HepG2 (cell line): ENCODE results near the gene WDR26. TPM values are rescaled to one million over a fixed set of nuclear protein-coding genes. Genes with fewer than 3 reads are reported as not detected.

Experiments
- ATAC-seq: fragments of 200-7000 bp; cut with Tn5 transposase; 3 replicates; pipeline ENCODE4 v1.9.1; 2020; ENCODE audit warnings: mild to moderate bottlenecking, moderate library complexity
- BruUV-seq: library from RNA; stranded (reverse); fragments of 400-500 nt; replicated peaks from 2 replicates; lab custom pipeline; 2021; lab: Mats Ljungman, UMichigan
- CTCF ChIA-PET: fragments of 300-600 bp; formaldehyde crosslinking; extraction: SDS; loops from one replicate; lab custom pipeline; 2021; ENCODE audit warnings: low total read pairs, inconsistent platforms, low intra/inter-chr PET ratio; lab: Yijun Ruan, JAX
- POLR2A ChIA-PET: fragments of 350-600 bp; sonication (Branson Sonifier 250); formaldehyde crosslinking; loops from one replicate; lab custom pipeline; 2020; ENCODE audit warnings: antibody characterized with exemption, inconsistent platforms; lab: Yijun Ruan, JAX
- DNase-seq: peaks from one replicate; pipeline ENCODE4 v3.0.0-alpha.2; 2015; ENCODE audit warnings: low spot score
- FAIRE-seq: peaks from 3 replicates; lab custom pipeline; 2011; peaks lifted over from hg19 to GRCh38; lab: Jason Lieb, UNC
- H2AFZ ChIP-seq: one replicate; pipeline ENCODE4 v1.6.1; 2011; ENCODE audit warnings: low read length, inconsistent platforms
- H3K27ac ChIP-seq: fragments of 300-600 bp; 3 replicates; pipeline ENCODE4 v1.8.0; 2011; ENCODE audit warnings: mixed run types, mild to moderate bottlenecking, mixed read lengths, low read length, inconsistent platforms; ENCODE audit not compliant: insufficient read depth; ENCODE audit errors: extremely low read length
- H3K27me3 ChIP-seq, 2 experiments: fragments of 200-600 bp in 1 of 2; 2 replicates in 1 of 2; 3 replicates in 1 of 2; pipeline versions ENCODE4 v1.6.0 to v1.8.0; 2011; ENCODE audit warnings: low read length in 2 of 2, mild to moderate bottlenecking in 2 of 2, moderate library complexity in 2 of 2, inconsistent platforms in 1 of 2; ENCODE audit not compliant: insufficient read depth in 2 of 2, control insufficient read depth in 1 of 2
- H3K36me3 ChIP-seq, 2 experiments: fragments of 200-600 bp in 1 of 2; replicated peaks in 1 of 2; 2 replicates in 1 of 2; 3 replicates in 1 of 2; pipeline versions ENCODE4 v1.5.1 to v1.8.0; 2011; ENCODE audit warnings: low read length in 2 of 2, inconsistent platforms in 1 of 2; ENCODE audit not compliant: insufficient read depth in 2 of 2, control insufficient read depth in 1 of 2
- H3K4me1 ChIP-seq: 2 replicates; pipeline ENCODE4 v1.5.1; 2012; ENCODE audit warnings: low read length, inconsistent platforms; ENCODE audit not compliant: insufficient read depth
- H3K4me2 ChIP-seq: 2 replicates; pipeline ENCODE4 v1.6.0; 2011; ENCODE audit warnings: low read depth, low read length, inconsistent platforms
- H3K4me3 ChIP-seq, 3 experiments: fragments of 200-600 bp in 1 of 3; sonication (generic), shearing (Covaris generic) in 1 of 3; replicated peaks in 1 of 3; 2 replicates each; pipeline ENCODE4 v1.5.1; 2011 to 2016; ENCODE audit warnings: low read length in 3 of 3, inconsistent platforms in 2 of 3, low read depth in 2 of 3, mild to moderate bottlenecking in 2 of 3, control low read depth in 1 of 3, mixed read lengths in 1 of 3; ENCODE audit not compliant: insufficient read depth in 1 of 3
- H3K79me2 ChIP-seq: one replicate; pipeline ENCODE4 v1.6.1; 2011; ENCODE audit warnings: low read length, inconsistent platforms; ENCODE audit not compliant: insufficient read depth
- H3K9ac ChIP-seq: 2 replicates; pipeline ENCODE4 v1.6.0; 2011; ENCODE audit warnings: mild to moderate bottlenecking, low read depth, low read length, inconsistent platforms; ENCODE audit not compliant: insufficient read depth
- H3K9me3 ChIP-seq: 2 replicates; pipeline ENCODE4 v1.5.1; 2012; ENCODE audit warnings: mild to moderate bottlenecking, low read length
- H4K20me1 ChIP-seq: 2 replicates; pipeline ENCODE4 v1.6.0; 2011; ENCODE audit warnings: inconsistent platforms, mild to moderate bottlenecking, low read length, moderate library complexity; ENCODE audit not compliant: insufficient read depth
- GZF1 ChIP-seq: sonication (generic); formaldehyde crosslinking; IDR thresholded peaks from 2 replicates; pipeline ENCODE4 v1.5.1; 2020; ENCODE audit warnings: mild to moderate bottlenecking, missing genetic modification reagents
- HDAC2 ChIP-seq: sonication (generic); formaldehyde crosslinking; IDR thresholded peaks from 2 replicates; pipeline ENCODE4 v1.4.0; 2020; ENCODE audit warnings: missing genetic modification reagents
- KMT2A ChIP-seq: sonication (generic); formaldehyde crosslinking; IDR thresholded peaks from 2 replicates; pipeline ENCODE4 v1.4.0; 2020; ENCODE audit warnings: missing genetic modification reagents
- MEF2D ChIP-seq: sonication (generic); formaldehyde crosslinking; IDR thresholded peaks from 2 replicates; pipeline ENCODE4 v1.5.1; 2020; ENCODE audit warnings: mild to moderate bottlenecking, missing genetic modification reagents
- MXD4 ChIP-seq: IDR thresholded peaks from 2 replicates; pipeline ENCODE4 v1.6.1; 2016; ENCODE audit warnings: mild to moderate bottlenecking, missing biosample characterization, missing genetic modification reagents
- NR3C1 ChIP-seq: sonication (generic); formaldehyde crosslinking; IDR thresholded peaks from 2 replicates; pipeline ENCODE4 v1.4.0; 2020; ENCODE audit warnings: missing genetic modification reagents
- RBFOX2 ChIP-seq: fragments of 200-400 bp; formaldehyde crosslinking; IDR thresholded peaks from 2 replicates; pipeline ENCODE4 v1.6.1; 2017; ENCODE audit warnings: low read depth, mild to moderate bottlenecking, low read length
- SPEN ChIP-seq: sonication (generic); formaldehyde crosslinking; IDR thresholded peaks from 2 replicates; pipeline ENCODE4 v1.5.1; 2020; ENCODE audit warnings: low read depth, mild to moderate bottlenecking, missing genetic modification reagents
- ZMYM2 ChIP-seq: sonication (generic); formaldehyde crosslinking; IDR thresholded peaks from 2 replicates; pipeline ENCODE4 v1.8.0; 2022; ENCODE audit warnings: mild to moderate bottlenecking, missing genetic modification reagents
- ZNF607 ChIP-seq: sonication (generic); formaldehyde crosslinking; IDR thresholded peaks from 2 replicates; pipeline ENCODE4 v1.5.1; 2020; ENCODE audit warnings: missing genetic modification reagents, mild to moderate bottlenecking, borderline replicate concordance
- ZNF614 ChIP-seq: IDR thresholded peaks from 2 replicates; pipeline ENCODE4 v1.6.1; 2018; ENCODE audit warnings: missing biosample characterization, missing genetic modification reagents, inconsistent platforms, borderline replicate concordance
- ZNF629 ChIP-seq: sonication (generic); formaldehyde crosslinking; conservative IDR thresholded peaks from 2 replicates; pipeline ENCODE4 v1.5.0; 2020; ENCODE audit warnings: missing genetic modification reagents
- whole genome bisulfite sequencing: methylation state at CpG from one replicate; pipeline ENCODE4 v1.1.6; 2017; ENCODE audit warnings: low lambda C conversion rate; 5-methylcytosine and 5-hydroxymethylcytosine counted together
- in situ Hi-C: cut with HindIII; loops from 2 replicates; pipeline ENCODE4 v1.10.0; 2017; ENCODE audit warnings: low pct_unique_long_range_greater_than_20kb; ENCODE audit not compliant: extremely low pct_ligation_motif_present
- intact Hi-C: fragments of 100-400 bp; cut with micrococcal nuclease; formaldehyde crosslinking; loops from one replicate; pipeline ENCODE4 v1.10.0; 2022; ENCODE audit not compliant: unreplicated experiment
- polyA plus RNA-seq, 8 experiments: library from polyadenylated mRNA; depleted of rRNA in 3 of 8; stranded (reverse) in 7 of 8; unstranded in 1 of 8; fragments of >200 nt; fragmentation: Illumina TruSeq in 4 of 8; extraction: Trizol in 4 of 8; gene quantifications; 2 replicates each; pipeline versions ENCODE4 v1.2.1 to v1.2.3, GENCODE V29; 2011 to 2016; ENCODE audit warnings: low read depth in 4 of 8, missing spikeins in 1 of 8, mixed read lengths in 1 of 8; ENCODE audit not compliant: insufficient read depth in 1 of 8
- total RNA-seq, 5 experiments: library from RNA; depleted of rRNA; stranded (reverse); fragments of >200 nt; fragmentation: Illumina TruSeq; extraction: Trizol; gene quantifications; 2 replicates each; pipeline ENCODE4 v1.2.3, GENCODE V29; 2016; ENCODE audit warnings: low read depth in 1 of 5
- TF ChIP-seq, protein P1 (sequence below): IDR thresholded peaks from 2 replicates; pipeline ENCODE4 v1.4.0; 2020; ENCODE audit warnings: mild to moderate bottlenecking, missing genetic modification reagents
- TF ChIP-seq, protein P2 (sequence below): sonication (generic); formaldehyde crosslinking; IDR thresholded peaks from 2 replicates; pipeline ENCODE4 v1.5.0; 2020; ENCODE audit warnings: missing genetic modification reagents
- TF ChIP-seq, protein P3 (sequence below): sonication (generic); formaldehyde crosslinking; IDR thresholded peaks from 2 replicates; pipeline ENCODE4 v1.8.0; 2022; ENCODE audit warnings: mild to moderate bottlenecking, missing genetic modification reagents, moderate library complexity

Gene WDR26
- total and polyA plus RNA-seq, 2 of the 13 experiments (the other 11 are each of a cell fraction or from before 2014, with no cell fraction given), result 13.2 to 23.7 TPM

DNA sequence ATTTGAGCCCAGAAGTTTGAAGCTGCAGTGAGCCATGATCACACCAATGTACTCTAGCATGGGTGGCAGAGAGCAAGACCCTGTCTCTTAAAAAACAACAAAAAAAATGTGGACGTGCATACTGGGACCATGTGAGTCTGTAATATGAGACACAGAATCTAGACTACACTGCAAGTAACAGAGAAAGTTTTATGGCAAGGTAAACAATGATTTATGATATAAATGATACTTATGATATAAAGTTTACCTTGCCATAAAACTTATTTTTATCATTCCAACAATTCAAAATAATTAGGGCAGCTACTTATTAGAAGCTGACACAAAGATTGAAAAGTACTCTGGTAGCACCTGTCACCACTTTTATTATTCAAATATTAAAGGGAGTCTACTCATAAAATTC is 34.7 kb downstream of the WDR26 start:
- no peak for ATAC-seq
- no peak overlapping the region for H2AFZ ChIP-seq
- no peaks in the 10 kb centered on the region for H3K4me1 ChIP-seq
- H3K27ac ChIP-seq, result no peak overlapping the region
- intact Hi-C loops, result loop anchor here (10.0 kb wide), 1 partner anchor 55 kb away; no protein-coding TSS in a partner anchor
- H3K9me3 ChIP-seq, result no peaks in the 10 kb centered on the region
- peaks cover 15 to 72% of the 10 kb centered on the region in 2 experiments for H3K36me3 ChIP-seq
- no peak overlapping the region for H3K9ac ChIP-seq
- 100% methylated on average over 1 of the region's 1 CpG for WGBS
- no peak overlapping the region for H3K4me2 ChIP-seq
- H3K4me3 ChIP-seq, result no peak overlapping the region
- CTCF ChIA-PET, result no interaction called here
- no peak for DNase-seq
- FAIRE-seq, result no peak
- POLR2A ChIA-PET, result no interaction called here
- in situ Hi-C loops, result no loop called here
- H3K27me3 ChIP-seq, result no peaks in the 10 kb centered on the region
- no peaks in the 10 kb centered on the region for H3K79me2 ChIP-seq
- no TSS peak for BruUV-seq
- TF ChIP-seq MEF2D (CRISPR knock-in tag) (no peak), GZF1 (CRISPR knock-in tag) (no peak)
- TF ChIP-seq, protein P1, sequence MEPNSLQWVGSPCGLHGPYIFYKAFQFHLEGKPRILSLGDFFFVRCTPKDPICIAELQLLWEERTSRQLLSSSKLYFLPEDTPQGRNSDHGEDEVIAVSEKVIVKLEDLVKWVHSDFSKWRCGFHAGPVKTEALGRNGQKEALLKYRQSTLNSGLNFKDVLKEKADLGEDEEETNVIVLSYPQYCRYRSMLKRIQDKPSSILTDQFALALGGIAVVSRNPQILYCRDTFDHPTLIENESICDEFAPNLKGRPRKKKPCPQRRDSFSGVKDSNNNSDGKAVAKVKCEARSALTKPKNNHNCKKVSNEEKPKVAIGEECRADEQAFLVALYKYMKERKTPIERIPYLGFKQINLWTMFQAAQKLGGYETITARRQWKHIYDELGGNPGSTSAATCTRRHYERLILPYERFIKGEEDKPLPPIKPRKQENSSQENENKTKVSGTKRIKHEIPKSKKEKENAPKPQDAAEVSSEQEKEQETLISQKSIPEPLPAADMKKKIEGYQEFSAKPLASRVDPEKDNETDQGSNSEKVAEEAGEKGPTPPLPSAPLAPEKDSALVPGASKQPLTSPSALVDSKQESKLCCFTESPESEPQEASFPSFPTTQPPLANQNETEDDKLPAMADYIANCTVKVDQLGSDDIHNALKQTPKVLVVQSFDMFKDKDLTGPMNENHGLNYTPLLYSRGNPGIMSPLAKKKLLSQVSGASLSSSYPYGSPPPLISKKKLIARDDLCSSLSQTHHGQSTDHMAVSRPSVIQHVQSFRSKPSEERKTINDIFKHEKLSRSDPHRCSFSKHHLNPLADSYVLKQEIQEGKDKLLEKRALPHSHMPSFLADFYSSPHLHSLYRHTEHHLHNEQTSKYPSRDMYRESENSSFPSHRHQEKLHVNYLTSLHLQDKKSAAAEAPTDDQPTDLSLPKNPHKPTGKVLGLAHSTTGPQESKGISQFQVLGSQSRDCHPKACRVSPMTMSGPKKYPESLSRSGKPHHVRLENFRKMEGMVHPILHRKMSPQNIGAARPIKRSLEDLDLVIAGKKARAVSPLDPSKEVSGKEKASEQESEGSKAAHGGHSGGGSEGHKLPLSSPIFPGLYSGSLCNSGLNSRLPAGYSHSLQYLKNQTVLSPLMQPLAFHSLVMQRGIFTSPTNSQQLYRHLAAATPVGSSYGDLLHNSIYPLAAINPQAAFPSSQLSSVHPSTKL (CRISPR knock-in tag), result no peak
- no peaks in the 10 kb centered on the region for H4K20me1 ChIP-seq

DNA sequence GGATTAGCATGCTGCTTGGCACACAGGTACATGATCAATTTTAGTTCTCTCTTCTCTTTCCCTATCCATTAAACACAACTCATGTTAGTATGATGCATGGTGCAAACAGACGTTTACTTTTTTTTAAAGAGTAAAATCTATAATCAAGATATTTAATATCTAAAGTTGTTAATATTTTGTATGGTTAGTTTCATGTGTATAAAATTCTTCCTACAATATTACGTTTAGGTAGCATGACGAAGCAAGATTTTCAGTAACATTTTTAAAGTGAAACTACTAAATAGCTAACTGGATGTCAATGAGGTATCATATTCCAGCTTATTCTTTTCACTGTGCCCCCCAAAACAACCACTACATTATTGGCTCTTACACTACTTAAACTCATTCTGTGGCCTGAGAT is 41.3 kb downstream of the WDR26 start:
- H3K4me3 ChIP-seq, result no peak overlapping the region
- H3K4me2 ChIP-seq, result no peak overlapping the region
- in situ Hi-C loops (no loop called here), intact Hi-C loops (loop anchor here (10.0 kb wide), 1 partner anchor 62 kb away; no protein-coding TSS in a partner anchor)
- 96% methylated on average over 3 of the region's 3 CpGs for WGBS
- H4K20me1 ChIP-seq, result no peaks in the 10 kb centered on the region
- no peaks in the 10 kb centered on the region for H3K4me1 ChIP-seq
- BruUV-seq, result no TSS peak
- ChIA-PET CTCF (no interaction called here), POLR2A (no interaction called here)
- H2AFZ ChIP-seq, result no peak overlapping the region
- no peaks in the 10 kb centered on the region for H3K9me3 ChIP-seq
- no peaks in the 10 kb centered on the region for H3K27me3 ChIP-seq
- ATAC-seq (no peak), DNase-seq (no peak), FAIRE-seq (no peak)
- no peak overlapping the region for H3K9ac ChIP-seq
- H3K79me2 ChIP-seq, result no peaks in the 10 kb centered on the region
- no peak overlapping the region for H3K27ac ChIP-seq
- H3K36me3 ChIP-seq, result peaks cover 18 to 87% of the 10 kb centered on the region in 2 experiments
- TF ChIP-seq ZNF607 (CRISPR knock-in tag) (no peak), NR3C1 (CRISPR knock-in tag) (no peak), ZNF629 (CRISPR knock-in tag) (no peak), KMT2A (no peak), MXD4 (CRISPR knock-in tag) (no peak), ZNF614 (no peak), SPEN (no peak), ZMYM2 (CRISPR knock-in tag) (no peak), RBFOX2 (no peak), HDAC2 (no peak)
- TF ChIP-seq, protein P2, sequence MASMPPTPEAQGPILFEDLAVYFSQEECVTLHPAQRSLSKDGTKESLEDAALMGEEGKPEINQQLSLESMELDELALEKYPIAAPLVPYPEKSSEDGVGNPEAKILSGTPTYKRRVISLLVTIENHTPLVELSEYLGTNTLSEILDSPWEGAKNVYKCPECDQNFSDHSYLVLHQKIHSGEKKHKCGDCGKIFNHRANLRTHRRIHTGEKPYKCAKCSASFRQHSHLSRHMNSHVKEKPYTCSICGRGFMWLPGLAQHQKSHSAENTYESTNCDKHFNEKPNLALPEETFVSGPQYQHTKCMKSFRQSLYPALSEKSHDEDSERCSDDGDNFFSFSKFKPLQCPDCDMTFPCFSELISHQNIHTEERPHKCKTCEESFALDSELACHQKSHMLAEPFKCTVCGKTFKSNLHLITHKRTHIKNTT (CRISPR knock-in tag), result no peak
- TF ChIP-seq, protein P3, sequence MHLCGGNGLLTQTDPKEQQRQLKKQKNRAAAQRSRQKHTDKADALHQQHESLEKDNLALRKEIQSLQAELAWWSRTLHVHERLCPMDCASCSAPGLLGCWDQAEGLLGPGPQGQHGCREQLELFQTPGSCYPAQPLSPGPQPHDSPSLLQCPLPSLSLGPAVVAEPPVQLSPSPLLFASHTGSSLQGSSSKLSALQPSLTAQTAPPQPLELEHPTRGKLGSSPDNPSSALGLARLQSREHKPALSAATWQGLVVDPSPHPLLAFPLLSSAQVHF (CRISPR knock-in tag), result no peak
